GM12873 (cell line): ENCODE data around the gene GINS2.

Experiments
- CTCF ChIP-seq: IDR thresholded peaks from 2 replicates; pipeline ENCODE4 v1.5.1; 2012; ENCODE audit warnings: low read depth, mild to moderate bottlenecking, moderate library complexity, low read length, control low read depth; ENCODE audit not compliant: insufficient read depth; ENCODE audit errors: missing control alignments

Gene GINS2

GRCh38 chr16:85715169-85716021, 26.6 kb upstream of the GINS2 start:
- TF ChIP-seq CTCF, result no peak

GRCh38 chr16:85712801-85713200, 24.0 kb upstream of the GINS2 start:
- TF ChIP-seq CTCF, result no peak

GRCh38 chr16:85711982-85712587, 23.3 kb upstream of the GINS2 start:
- TF ChIP-seq CTCF, result no peak

GRCh38 chr16:85710732-85711131, 22.0 kb upstream of the GINS2 start:
- TF ChIP-seq CTCF, result no peak

GRCh38 chr16:85709766-85710585, 21.2 kb upstream of the GINS2 start:
- TF ChIP-seq CTCF, result no peak

- TF ChIP-seq CTCF, result no peak
These were observed 19.6 kb upstream of the GINS2 start for GRCh38 chr16:85708338-85708737.
